PC-3 (cell line): Measurements from ENCODE around the gene ANKDD1A. TPM values are rescaled to one million over a fixed set of nuclear protein-coding genes. Genes with fewer than 3 reads are reported as not detected.

Experiments
- ATAC-seq: fragments of 200-7000 bp; cut with Tn5 transposase; 2 replicates; pipeline ENCODE4 v1.9.1; 2020; ENCODE audit warnings: mild to moderate bottlenecking, moderate library complexity
- BruUV-seq: library from RNA; stranded (reverse); fragments of 400-500 nt; replicated peaks from 2 replicates; lab custom pipeline; 2021; lab: Mats Ljungman, UMichigan
- CTCF ChIA-PET: fragments of 300-600 bp; sonication (Branson Sonifier 250); formaldehyde crosslinking; loops from one replicate; lab custom pipeline; 2022; ENCODE audit warnings: antibody characterized with exemption; lab: Charles Lee
- POLR2A ChIA-PET: fragments of 300-600 bp; sonication (Branson Sonifier 250); formaldehyde crosslinking; loops from one replicate; lab custom pipeline; 2022; ENCODE audit warnings: antibody characterized with exemption; ENCODE audit not compliant: unreplicated experiment; lab: Charles Lee
- DNase-seq: peaks from one replicate; pipeline ENCODE4 v3.0.0-alpha.2; 2015
- H2AFZ ChIP-seq: fragments of 300-600 bp; sonication (generic); 2 replicates; pipeline ENCODE4 v1.6.0; 2016; ENCODE audit warnings: antibody characterized with exemption, low read length
- H3F3A ChIP-seq: fragments of 300-600 bp; sonication (generic); one replicate; pipeline ENCODE4 v1.6.0; 2017; ENCODE audit warnings: antibody characterized with exemption, low read length, control low read depth, mild to moderate bottlenecking; ENCODE audit not compliant: unreplicated experiment
- H3K27ac ChIP-seq: fragments of 300-600 bp; sonication (generic); 2 replicates; pipeline ENCODE4 v1.5.1; 2016; ENCODE audit warnings: mild to moderate bottlenecking, low read length
- H3K27me3 ChIP-seq: fragments of 300-600 bp; sonication (generic); 2 replicates; pipeline ENCODE4 v1.6.1; 2016; ENCODE audit warnings: low read length, mixed read lengths
- H3K36me3 ChIP-seq: fragments of 300-600 bp; sonication (generic); 2 replicates; pipeline ENCODE4 v1.6.1; 2016; ENCODE audit warnings: low read depth, mixed run types, low read length, mixed read lengths
- H3K4me1 ChIP-seq: fragments of 300-600 bp; sonication (generic); 2 replicates; pipeline ENCODE4 v1.5.1; 2016; ENCODE audit warnings: low read length; ENCODE audit not compliant: insufficient read depth
- H3K4me2 ChIP-seq: fragments of 300-600 bp; sonication (generic); 2 replicates; pipeline ENCODE4 v1.6.0; 2016; ENCODE audit warnings: low read length
- H3K4me3 ChIP-seq: fragments of 300-600 bp; sonication (generic); 2 replicates; pipeline ENCODE4 v1.5.1; 2016; ENCODE audit warnings: mild to moderate bottlenecking, low read length, mixed read lengths
- H3K79me2 ChIP-seq: fragments of 300-600 bp; sonication (generic); 2 replicates; pipeline ENCODE4 v1.6.1; 2017; ENCODE audit warnings: low read length, mixed read lengths
- H3K9ac ChIP-seq: fragments of 300-600 bp; sonication (generic); 2 replicates; pipeline ENCODE4 v1.6.0; 2016; ENCODE audit warnings: mild to moderate bottlenecking, low read length
- H3K9me2 ChIP-seq: fragments of 300-600 bp; sonication (generic); replicated peaks from 2 replicates; pipeline ENCODE4 v1.6.1; 2016; ENCODE audit warnings: mixed run types, low read length, mixed read lengths
- H3K9me3 ChIP-seq: fragments of 300-600 bp; sonication (generic); 2 replicates; pipeline ENCODE4 v1.6.1; 2016; ENCODE audit warnings: low read length, mixed read lengths
- H4K20me1 ChIP-seq: fragments of 300-600 bp; sonication (generic); 2 replicates; pipeline ENCODE4 v1.6.1; 2016; ENCODE audit warnings: low read length, mixed read lengths
- EZH2 ChIP-seq: fragments of 300-600 bp; sonication (generic); IDR thresholded peaks from one replicate; pipeline ENCODE4 v1.6.1; 2017; ENCODE audit warnings: antibody characterized with exemption, mild to moderate bottlenecking, low read length; ENCODE audit not compliant: unreplicated experiment
- EZH2phosphoT487 ChIP-seq: fragments of 300-600 bp; sonication (generic); IDR thresholded peaks from 2 replicates; pipeline ENCODE4 v1.6.1; 2018; ENCODE audit warnings: mild to moderate bottlenecking, antibody characterized with exemption, low read length, borderline replicate concordance
- intact Hi-C: fragments of 100-400 bp; cut with micrococcal nuclease; formaldehyde crosslinking; loops from 2 replicates; pipeline ENCODE4 v1.9.0; 2023
- total RNA-seq: library from RNA; depleted of rRNA; stranded (reverse); fragments of >200 nt; gene quantifications from 2 replicates; pipeline ENCODE4 v1.2.3, GENCODE V29; 2014
- TF ChIP-seq, protein P1 (sequence below): fragments of 300-600 bp; sonication (generic); conservative IDR thresholded peaks from 2 replicates; pipeline ENCODE4 v1.5.1; 2017; ENCODE audit warnings: antibody characterized with exemption, low read depth, mild to moderate bottlenecking, low read length

ANKDD1A gene
- total RNA-seq, 1 experiment from 2014 or later: 8.9 TPM

DNA sequence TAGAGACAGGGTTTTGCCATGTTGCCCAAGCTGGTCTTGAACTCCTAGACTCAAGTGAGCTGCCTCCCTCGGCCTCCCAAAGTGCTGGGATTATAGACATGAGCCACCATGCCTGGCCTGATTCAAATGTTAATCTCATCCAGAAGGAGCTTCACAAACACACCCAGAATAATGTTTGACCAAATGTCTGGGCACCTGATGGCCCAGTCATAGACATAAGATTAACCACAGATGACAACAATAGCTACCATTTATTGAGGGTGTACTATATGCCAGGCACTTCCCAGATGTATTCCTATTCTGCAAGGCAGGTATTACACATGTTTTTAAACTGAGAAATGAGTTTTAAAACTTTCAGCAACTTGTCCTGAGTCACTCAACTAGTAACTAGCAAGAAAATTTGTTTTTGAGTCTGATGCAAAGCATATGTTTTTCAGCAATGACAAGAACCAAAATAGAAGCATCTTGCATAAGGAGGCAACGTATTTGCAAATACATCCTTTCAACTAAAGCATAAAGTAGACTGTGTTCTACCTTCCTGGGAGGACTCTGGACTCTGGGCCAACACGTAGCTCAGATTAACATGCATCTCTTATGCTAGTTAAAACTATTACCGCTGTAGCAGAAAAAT, 86.2 kb downstream of the ANKDD1A start:
- ATAC-seq (no peak), DNase-seq (no peak)
- intact Hi-C loops: no loop called here
- Histone ChIP-seq H3K27me3 (no peaks in the 10 kb centered on the region), H3K9me2 (no peaks in the 10 kb centered on the region), H3K9ac (no peak overlapping the region), H3K9me3 (no peaks in the 10 kb centered on the region), H3K4me2 (no peak overlapping the region), H3K27ac (no peak overlapping the region), H4K20me1 (no peaks in the 10 kb centered on the region), H2AFZ (no peak overlapping the region), H3K79me2 (no peaks in the 10 kb centered on the region), H3K4me3 (no peak overlapping the region), H3K4me1 (no peaks in the 10 kb centered on the region), H3K36me3 (no peaks in the 10 kb centered on the region), H3F3A (no peaks in the 10 kb centered on the region)
- POLR2A ChIA-PET: no interaction called here
- TF ChIP-seq EZH2 (no peak), EZH2phosphoT487 (no peak)
- TF ChIP-seq, protein P1, sequence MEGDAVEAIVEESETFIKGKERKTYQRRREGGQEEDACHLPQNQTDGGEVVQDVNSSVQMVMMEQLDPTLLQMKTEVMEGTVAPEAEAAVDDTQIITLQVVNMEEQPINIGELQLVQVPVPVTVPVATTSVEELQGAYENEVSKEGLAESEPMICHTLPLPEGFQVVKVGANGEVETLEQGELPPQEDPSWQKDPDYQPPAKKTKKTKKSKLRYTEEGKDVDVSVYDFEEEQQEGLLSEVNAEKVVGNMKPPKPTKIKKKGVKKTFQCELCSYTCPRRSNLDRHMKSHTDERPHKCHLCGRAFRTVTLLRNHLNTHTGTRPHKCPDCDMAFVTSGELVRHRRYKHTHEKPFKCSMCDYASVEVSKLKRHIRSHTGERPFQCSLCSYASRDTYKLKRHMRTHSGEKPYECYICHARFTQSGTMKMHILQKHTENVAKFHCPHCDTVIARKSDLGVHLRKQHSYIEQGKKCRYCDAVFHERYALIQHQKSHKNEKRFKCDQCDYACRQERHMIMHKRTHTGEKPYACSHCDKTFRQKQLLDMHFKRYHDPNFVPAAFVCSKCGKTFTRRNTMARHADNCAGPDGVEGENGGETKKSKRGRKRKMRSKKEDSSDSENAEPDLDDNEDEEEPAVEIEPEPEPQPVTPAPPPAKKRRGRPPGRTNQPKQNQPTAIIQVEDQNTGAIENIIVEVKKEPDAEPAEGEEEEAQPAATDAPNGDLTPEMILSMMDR: no peak
- CTCF ChIA-PET: no interaction called here
- no TSS peak for BruUV-seq

DNA sequence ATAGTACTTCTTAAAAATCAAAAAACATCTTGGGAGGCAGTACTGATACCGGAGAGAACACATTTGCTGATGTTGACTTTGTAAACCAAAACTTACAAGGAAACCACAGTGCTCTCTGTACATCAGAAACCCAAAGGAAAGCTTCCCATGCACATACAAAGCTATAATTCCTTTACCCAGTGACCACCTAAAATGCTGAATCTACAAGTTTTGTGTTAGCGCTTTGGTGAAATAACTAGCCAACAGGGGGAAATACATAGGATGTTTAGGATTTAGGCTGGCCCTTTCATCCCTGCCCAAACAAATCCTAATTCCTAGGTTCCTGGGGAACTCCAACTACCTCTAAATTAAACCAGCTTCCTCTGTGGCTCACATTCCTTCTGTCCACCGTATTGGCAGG, 93.3 kb downstream of the ANKDD1A start:
- H3K4me1 ChIP-seq: no peaks in the 10 kb centered on the region
- no peak overlapping the region for H3K9ac ChIP-seq
- ChIA-PET CTCF (no interaction called here), POLR2A (no interaction called here)
- DNase-seq (no peak), ATAC-seq (no peak)
- no peak overlapping the region for H3K27ac ChIP-seq
- H2AFZ ChIP-seq: no peak overlapping the region
- no peaks in the 10 kb centered on the region for H4K20me1 ChIP-seq
- H3K9me2 ChIP-seq: no peaks in the 10 kb centered on the region
- no peak for TF ChIP-seq EZH2
- TF ChIP-seq, protein P1: no peak
- TF ChIP-seq EZH2phosphoT487: no peak
- intact Hi-C loops: no loop called here
- H3K79me2 ChIP-seq: no peaks in the 10 kb centered on the region
- peaks cover 5% of the 10 kb centered on the region; the same call in 1 of the 2 replicates for H3K36me3 ChIP-seq
- H3K9me3 ChIP-seq: no peaks in the 10 kb centered on the region
- no TSS peak for BruUV-seq
- H3K4me2 ChIP-seq: no peak overlapping the region
- H3F3A ChIP-seq: no peaks in the 10 kb centered on the region
- no peaks in the 10 kb centered on the region for H3K27me3 ChIP-seq
- no peak overlapping the region for H3K4me3 ChIP-seq

DNA sequence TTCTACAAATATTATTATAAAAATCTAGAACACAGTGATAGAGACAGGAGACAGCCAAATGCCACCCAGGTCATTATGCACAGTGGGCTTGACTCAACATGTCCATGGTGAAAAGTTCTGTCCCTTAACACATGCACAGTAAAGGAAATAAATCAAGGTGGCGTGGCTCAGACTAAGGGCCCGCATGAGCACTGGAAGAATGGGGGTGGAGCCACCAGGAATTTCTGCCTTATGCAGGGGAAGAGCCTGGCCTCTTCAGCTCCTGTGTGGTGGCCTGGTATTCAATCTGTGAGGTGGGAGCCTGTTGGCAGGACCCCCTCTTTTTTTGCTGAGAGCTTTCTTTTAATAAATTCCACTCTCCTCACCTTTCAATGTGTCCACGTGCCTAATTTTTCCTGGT, 95.2 kb downstream of the ANKDD1A start:
- BruUV-seq: no TSS peak
- Histone ChIP-seq H3K9me2 (no peaks in the 10 kb centered on the region), H3K9me3 (no peaks in the 10 kb centered on the region), H2AFZ (no peak overlapping the region), H3K4me1 (no peaks in the 10 kb centered on the region), H3K4me3 (no peak overlapping the region), H3K9ac (no peak overlapping the region), H3K36me3 (peaks cover 5% of the 10 kb centered on the region; the same call in 1 of the 2 replicates), H3K79me2 (no peaks in the 10 kb centered on the region), H3K27me3 (no peaks in the 10 kb centered on the region), H3K27ac (no peak overlapping the region), H4K20me1 (no peaks in the 10 kb centered on the region), H3F3A (no peaks in the 10 kb centered on the region), H3K4me2 (no peak overlapping the region)
- intact Hi-C loops: no loop called here
- no peak for ATAC-seq
- POLR2A ChIA-PET: no interaction called here
- TF ChIP-seq EZH2phosphoT487: no peak
- TF ChIP-seq EZH2: no peak
- TF ChIP-seq, protein P1: no peak
- no peak for DNase-seq
- CTCF ChIA-PET: no interaction called here
